Measurements from ENCODE around the gene KIFAP3.
"Not testable (repeated sequence)": the region's sequence is repeated elsewhere in the genome, so short reads cannot be mapped to it uniquely, and the experiment has no call there.

The KIFAP3 gene

GRCh38 chr1:170074250-170075157, at the start of gene KIFAP3:
TSS of gene KIFAP3 (minus strand) at chr1:170074695. CDS start at chr1:170074467, 228 bp downstream.
- DNase-seq, result peak; percentile 96

GRCh38 chr1:170122366-170122765, 47.9 kb upstream of the KIFAP3 start:
- no peak for DNase-seq

- no peak for DNase-seq
Observed at GRCh38 chr1:170114906-170115305, 40.4 kb upstream of the KIFAP3 start.

GRCh38 chr1:170113140-170113539, 38.6 kb upstream of the KIFAP3 start:
- not testable (repeated sequence) for DNase-seq

- DNase-seq, result no peak
Observed at GRCh38 chr1:170097449-170097948, 23.0 kb upstream of the KIFAP3 start.

- no peak for DNase-seq
Observed at GRCh38 chr1:170096806-170097340, 22.4 kb upstream of the KIFAP3 start.

GRCh38 chr1:170095976-170096748, 21.7 kb upstream of the KIFAP3 start:
- DNase-seq, result no peak

GRCh38 chr1:170094697-170095616, 20.5 kb upstream of the KIFAP3 start:
- not testable (repeated sequence) for DNase-seq

GRCh38 chr1:170086399-170087032, 12.0 kb upstream of the KIFAP3 start:
- no peak for DNase-seq

GRCh38 chr1:170085091-170085490, 10.6 kb upstream of the KIFAP3 start:
- DNase-seq, result no peak

- no peak for DNase-seq
Observed at GRCh38 chr1:170078610-170079189, 4.2 kb upstream of the KIFAP3 start.

GRCh38 chr1:170077926-170078325, 3.4 kb upstream of the KIFAP3 start:
- DNase-seq, result no peak

GRCh38 chr1:170076952-170077351, 2.5 kb upstream of the KIFAP3 start:
- not testable (repeated sequence) for DNase-seq

GRCh38 chr1:170076199-170076598, 1.7 kb upstream of the KIFAP3 start:
- DNase-seq, result no peak

- no peak for DNase-seq
Observed at GRCh38 chr1:170075186-170075585, 691 bp upstream of the KIFAP3 start.

GRCh38 chr1:170073893-170074249, 624 bp downstream of the KIFAP3 start:
- DNase-seq, result no peak

GRCh38 chr1:170071378-170071777, 3.1 kb downstream of the KIFAP3 start:
- DNase-seq, result no peak

GRCh38 chr1:170068923-170069322, 5.6 kb downstream of the KIFAP3 start:
- DNase-seq, result no peak

GRCh38 chr1:170067253-170067819, 7.2 kb downstream of the KIFAP3 start:
- DNase-seq, result no peak

- DNase-seq, result no peak
Observed at GRCh38 chr1:170064821-170065220, 9.7 kb downstream of the KIFAP3 start.

Measured in DMS 273 treated with DMSO at 0.1 percent for 48 hours (cell line).